Measurements from ENCODE around the gene KRT24. TPM values are rescaled to one million over a fixed set of nuclear protein-coding genes. Genes with fewer than 3 reads are reported as not detected.

KRT24 gene
- total RNA-seq, 1 experiment from 2014 or later: not detected

DNA sequence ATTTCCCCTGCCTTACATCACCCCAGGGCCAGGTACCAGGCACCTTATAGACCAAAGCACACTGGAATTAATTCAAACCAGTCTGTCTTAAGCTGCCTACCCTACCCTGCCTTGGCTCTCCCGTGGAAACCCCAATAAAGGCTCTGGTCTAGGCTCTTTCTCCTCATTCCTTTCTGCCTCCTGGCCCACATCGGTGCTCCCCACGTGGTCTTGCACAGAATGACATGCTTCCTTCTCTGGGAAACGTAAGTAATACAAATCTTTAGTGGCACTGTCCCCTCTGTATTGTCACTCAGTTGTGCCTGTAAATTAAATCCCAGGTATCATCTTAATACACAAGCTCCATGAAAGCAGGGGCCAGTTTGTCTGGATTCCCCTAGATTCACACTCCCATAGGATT is 35.0 kb upstream of the KRT24 start:
- ChIA-PET CTCF (no interaction called here), POLR2A (ENCODE audit: unreplicated experiment) (no interaction called here)
- peaks cover 5% of the 10 kb centered on the region; the same call in 1 of the 2 replicates for H3K9me3 ChIP-seq (ENCODE audit: insufficient read depth, low read depth)
- H3K4me2 ChIP-seq: no peak overlapping the region
- no peaks in the 10 kb centered on the region for H4K20me1 ChIP-seq (ENCODE audit: insufficient read depth)
- no peak overlapping the region for H3K27ac ChIP-seq
- H3K9me2 ChIP-seq (ENCODE audit: insufficient read depth): no peaks in the 10 kb centered on the region
- H3K4me1 ChIP-seq (replicated peaks; ENCODE audit: insufficient read depth): no peaks in the 10 kb centered on the region
- no TSS peak for BruUV-seq (replicated peaks)
- intact Hi-C loops (cut with micrococcal nuclease; ENCODE audit: unreplicated experiment): no loop called here
- H3K36me3 ChIP-seq (ENCODE audit: low read depth): no peaks in the 10 kb centered on the region
- no peaks in the 10 kb centered on the region for H3K27me3 ChIP-seq (ENCODE audit: insufficient read depth, low read depth)
- H3K79me2 ChIP-seq (ENCODE audit: low read depth): no peaks in the 10 kb centered on the region
- DNase-seq: no peak
- TF ChIP-seq EZH2 (IDR thresholded peaks at IDR 0.05; ENCODE audit: low read depth) (no peak), CTCF (conservative IDR thresholded peaks at IDR 0.05) (no peak)
- no peak overlapping the region for H2AFZ ChIP-seq
- no peak overlapping the region for H3K4me3 ChIP-seq
- H3F3A ChIP-seq (ENCODE audit: insufficient read depth, low read depth): no peaks in the 10 kb centered on the region

- H4K20me1 ChIP-seq (ENCODE audit: insufficient read depth): no peaks in the 10 kb centered on the region
- H3K9me3 ChIP-seq (ENCODE audit: insufficient read depth, low read depth): no peaks in the 10 kb centered on the region
- CTCF ChIA-PET: no interaction called here
- POLR2A ChIA-PET (ENCODE audit: unreplicated experiment): no interaction called here
- no peak overlapping the region for H2AFZ ChIP-seq
- intact Hi-C loops (cut with micrococcal nuclease; ENCODE audit: unreplicated experiment): no loop called here
- DNase-seq: no peak
- no peaks in the 10 kb centered on the region for H3F3A ChIP-seq (ENCODE audit: insufficient read depth, low read depth)
- no peak overlapping the region for H3K27ac ChIP-seq
- no peaks in the 10 kb centered on the region; the same call in 1 of the 2 replicates for H3K9me2 ChIP-seq (ENCODE audit: insufficient read depth)
- BruUV-seq (replicated peaks): no TSS peak
- H3K27me3 ChIP-seq (ENCODE audit: insufficient read depth, low read depth): no peaks in the 10 kb centered on the region
- no peak overlapping the region for H3K4me3 ChIP-seq
- H3K79me2 ChIP-seq (ENCODE audit: low read depth): no peaks in the 10 kb centered on the region
- TF ChIP-seq EZH2 (IDR thresholded peaks at IDR 0.05; ENCODE audit: low read depth): no peak
- H3K4me2 ChIP-seq: no peak overlapping the region
- no peaks in the 10 kb centered on the region for H3K36me3 ChIP-seq (ENCODE audit: low read depth)
- no peaks in the 10 kb centered on the region for H3K4me1 ChIP-seq (replicated peaks; ENCODE audit: insufficient read depth)
Measured at GRCh38 chr17:40735016-40735415, 31.5 kb upstream of the KRT24 start.

DNA sequence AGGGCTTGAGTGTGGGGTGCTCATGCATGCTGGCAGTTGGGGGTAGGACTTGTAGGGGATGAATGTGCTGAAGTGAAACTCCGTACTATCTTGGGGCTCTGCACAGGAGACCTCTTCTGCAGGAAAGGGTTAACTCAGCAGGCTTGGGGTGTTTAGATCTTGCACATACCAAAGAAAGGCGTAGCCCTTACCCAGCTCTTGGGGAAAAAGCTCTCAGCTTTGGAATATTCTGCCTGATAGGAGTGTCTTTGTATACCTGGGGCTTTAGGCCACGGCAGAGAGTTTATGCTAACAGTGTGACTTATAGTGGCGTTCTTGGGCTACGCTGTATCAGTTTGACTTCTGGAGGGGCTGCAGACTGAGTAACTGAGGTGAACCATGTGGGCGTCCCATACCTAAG is 30.5 kb upstream of the KRT24 start:
- Histone ChIP-seq H3F3A (ENCODE audit: insufficient read depth, low read depth) (no peaks in the 10 kb centered on the region), H3K4me3 (no peak overlapping the region), H3K36me3 (ENCODE audit: low read depth) (no peaks in the 10 kb centered on the region), H3K9me2 (ENCODE audit: insufficient read depth) (no peaks in the 10 kb centered on the region; the same call in 1 of the 2 replicates), H3K9me3 (ENCODE audit: insufficient read depth, low read depth) (no peaks in the 10 kb centered on the region), H3K27ac (no peak overlapping the region), H4K20me1 (ENCODE audit: insufficient read depth) (no peaks in the 10 kb centered on the region), H3K79me2 (ENCODE audit: low read depth) (no peaks in the 10 kb centered on the region), H3K27me3 (ENCODE audit: insufficient read depth, low read depth) (no peaks in the 10 kb centered on the region), H3K4me2 (no peak overlapping the region), H3K4me1 (replicated peaks; ENCODE audit: insufficient read depth) (no peaks in the 10 kb centered on the region), H2AFZ (no peak overlapping the region)
- intact Hi-C loops (cut with micrococcal nuclease; ENCODE audit: unreplicated experiment): no loop called here
- TF ChIP-seq EZH2 (IDR thresholded peaks at IDR 0.05; ENCODE audit: low read depth) (no peak), CTCF (conservative IDR thresholded peaks at IDR 0.05) (no peak)
- no peak for DNase-seq
- ChIA-PET POLR2A (ENCODE audit: unreplicated experiment) (no interaction called here), CTCF (no interaction called here)
- BruUV-seq (replicated peaks): no TSS peak

DNA sequence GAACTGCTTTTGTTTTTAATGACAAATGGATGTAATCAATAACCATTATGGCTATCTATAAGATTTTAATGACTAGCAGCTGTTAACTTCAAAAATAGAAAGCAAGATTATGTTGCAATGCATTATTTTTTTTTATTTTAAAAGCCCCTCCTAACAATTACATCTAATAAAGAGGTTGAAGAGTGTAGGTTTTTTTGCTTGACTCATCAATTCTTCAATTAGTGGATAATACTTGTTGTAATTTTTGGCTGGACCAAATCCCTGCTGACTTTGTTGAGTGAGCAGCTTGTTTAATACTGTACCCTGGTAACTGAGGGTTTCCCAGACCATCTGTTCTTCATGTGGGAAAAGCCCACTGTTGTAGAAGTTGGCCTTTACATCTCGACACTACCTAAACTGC is 27.4 kb upstream of the KRT24 start:
- BruUV-seq (replicated peaks): no TSS peak
- intact Hi-C loops (cut with micrococcal nuclease; ENCODE audit: unreplicated experiment): no loop called here
- CTCF ChIA-PET: no interaction called here

More for the DNA sequence above, 27.4 kb upstream of the KRT24 start:
- Histone ChIP-seq H3K4me2 (no peak overlapping the region), H3K9me3 (ENCODE audit: insufficient read depth, low read depth) (no peaks in the 10 kb centered on the region), H3K9me2 (ENCODE audit: insufficient read depth) (no peaks in the 10 kb centered on the region; the same call in none of the 2 replicates), H3K27me3 (ENCODE audit: insufficient read depth, low read depth) (no peaks in the 10 kb centered on the region), H3K36me3 (ENCODE audit: low read depth) (no peaks in the 10 kb centered on the region), H4K20me1 (ENCODE audit: insufficient read depth) (no peaks in the 10 kb centered on the region), H3F3A (ENCODE audit: insufficient read depth, low read depth) (peaks cover 9% of the 10 kb centered on the region; the same call in 1 of the 2 replicates), H2AFZ (no peak overlapping the region), H3K4me3 (no peak overlapping the region), H3K79me2 (ENCODE audit: low read depth) (no peaks in the 10 kb centered on the region), H3K27ac (no peak overlapping the region), H3K4me1 (replicated peaks; ENCODE audit: insufficient read depth) (peaks cover 13% of the 10 kb centered on the region)
- TF ChIP-seq CTCF (conservative IDR thresholded peaks at IDR 0.05) (no peak), EZH2 (IDR thresholded peaks at IDR 0.05; ENCODE audit: low read depth) (no peak)
- POLR2A ChIA-PET (ENCODE audit: unreplicated experiment): no interaction called here
- no peak for DNase-seq
